Esophagus squamous epithelium (tissue), 4 donors: ENCODE data around the gene DUSP6.

Experiments
- POLR2A ChIP-seq, 4 donors: fragments of 450-650 bp; IDR thresholded peaks; one replicate each; pipeline ENCODE4 v1.6.1; 2017; ENCODE audit warnings: antibody characterized with exemption in 4 of 4, mild to moderate bottlenecking in 4 of 4, moderate library complexity in 3 of 4
- TF ChIP-seq, protein P1 (sequence below), 6 experiments: fragments of 450-650 bp in 4 of 6; fragments of 200-600 bp in 2 of 6; sonication (generic) in 2 of 6; IDR thresholded peaks; one replicate each; pipeline ENCODE4 v1.5.1; 2016 to 2019; ENCODE audit warnings: antibody characterized with exemption in 6 of 6, mild to moderate bottlenecking in 4 of 6, moderate library complexity in 4 of 6

DNA sequence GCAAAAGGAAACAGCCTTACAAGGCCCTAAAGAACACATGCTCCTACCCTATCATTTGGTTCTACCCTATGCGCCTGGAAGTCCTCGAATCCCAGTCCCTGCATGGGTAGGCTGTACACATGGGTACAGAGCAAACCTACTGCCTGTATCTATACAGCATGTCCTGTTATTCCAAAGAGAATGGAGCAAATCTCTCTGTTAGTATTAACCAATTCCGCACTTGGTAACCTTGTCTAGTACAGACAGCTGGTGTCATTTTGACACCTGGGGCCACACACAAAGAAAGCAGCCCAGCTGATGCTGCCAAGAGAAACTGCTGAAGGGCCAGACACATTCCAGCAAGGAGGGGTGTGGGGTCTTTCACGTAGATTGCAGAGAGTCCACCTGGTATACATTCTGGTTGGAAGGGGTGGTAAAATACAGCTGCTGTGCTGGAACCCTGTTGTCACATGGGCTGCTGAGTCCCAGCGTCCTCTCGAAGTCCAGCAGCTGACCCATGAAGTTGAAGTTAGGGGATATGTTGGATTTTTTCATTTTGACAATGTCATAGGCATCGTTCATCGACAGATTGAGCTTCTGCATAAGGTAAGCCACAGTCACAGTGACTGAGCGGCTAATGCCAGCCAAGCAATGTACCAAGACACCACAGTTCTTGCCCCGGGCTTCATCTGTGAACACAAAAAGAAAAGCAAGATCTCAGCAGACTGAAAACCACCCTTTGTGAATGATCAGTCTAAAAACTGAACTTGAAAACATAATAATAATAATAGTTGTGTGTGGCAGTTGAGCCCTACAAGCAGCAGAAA is 3.2 kb downstream of the DUSP6 start:
- no peak for TF ChIP-seq POLR2A (IDR thresholded peaks at IDR 0.05)
- TF ChIP-seq, protein P1, sequence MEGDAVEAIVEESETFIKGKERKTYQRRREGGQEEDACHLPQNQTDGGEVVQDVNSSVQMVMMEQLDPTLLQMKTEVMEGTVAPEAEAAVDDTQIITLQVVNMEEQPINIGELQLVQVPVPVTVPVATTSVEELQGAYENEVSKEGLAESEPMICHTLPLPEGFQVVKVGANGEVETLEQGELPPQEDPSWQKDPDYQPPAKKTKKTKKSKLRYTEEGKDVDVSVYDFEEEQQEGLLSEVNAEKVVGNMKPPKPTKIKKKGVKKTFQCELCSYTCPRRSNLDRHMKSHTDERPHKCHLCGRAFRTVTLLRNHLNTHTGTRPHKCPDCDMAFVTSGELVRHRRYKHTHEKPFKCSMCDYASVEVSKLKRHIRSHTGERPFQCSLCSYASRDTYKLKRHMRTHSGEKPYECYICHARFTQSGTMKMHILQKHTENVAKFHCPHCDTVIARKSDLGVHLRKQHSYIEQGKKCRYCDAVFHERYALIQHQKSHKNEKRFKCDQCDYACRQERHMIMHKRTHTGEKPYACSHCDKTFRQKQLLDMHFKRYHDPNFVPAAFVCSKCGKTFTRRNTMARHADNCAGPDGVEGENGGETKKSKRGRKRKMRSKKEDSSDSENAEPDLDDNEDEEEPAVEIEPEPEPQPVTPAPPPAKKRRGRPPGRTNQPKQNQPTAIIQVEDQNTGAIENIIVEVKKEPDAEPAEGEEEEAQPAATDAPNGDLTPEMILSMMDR (IDR thresholded peaks at IDR 0.05), result no peak
